H1 (cell line): ENCODE results near the gene SLC46A3. TPM values are rescaled to one million over a fixed set of nuclear protein-coding genes. Genes with fewer than 3 reads are reported as not detected.
"Not testable (repeated sequence)": the region's sequence is repeated elsewhere in the genome, so short reads cannot be mapped to it uniquely, and the experiment has no call there.

Experiments used
- CTCF ChIA-PET: fragments of 300-600 bp; sonication (Branson Sonifier 250); formaldehyde crosslinking; loops from one replicate; lab custom pipeline; 2021; ENCODE audit not compliant: partially characterized antibody; lab: Charles Lee
- POLR2A ChIA-PET: fragments of 300-600 bp; sonication (Branson Sonifier 250); formaldehyde crosslinking; loops from one replicate; lab custom pipeline; 2021; ENCODE audit warnings: inconsistent platforms; ENCODE audit not compliant: partially characterized antibody; lab: Charles Lee
- DNase-seq, 2 experiments: peaks; one replicate each; pipeline versions ENCODE4 v3.0.0 to v3.0.0-alpha.2; 2010 to 2022; ENCODE audit warnings: low spot score in 2 of 2, low read depth in 1 of 2, mixed read lengths in 1 of 2
- FAIRE-seq: peaks from 2 replicates; lab custom pipeline; 2011; peaks lifted over from hg19 to GRCh38; lab: Jason Lieb, UNC
- H2AFZ ChIP-seq: 2 replicates; pipeline ENCODE4 v1.8.1; 2012; ENCODE audit warnings: low read length, inconsistent platforms
- H2AK5ac ChIP-seq: 2 replicates; pipeline ENCODE4 v1.6.1; 2013; ENCODE audit warnings: low read depth, low read length
- H2BK120ac ChIP-seq: replicated peaks from 2 replicates; pipeline ENCODE3; 2013; ENCODE audit warnings: low read depth, low read length, inconsistent platforms
- H2BK12ac ChIP-seq: 2 replicates; pipeline ENCODE4 v1.6.1; 2013; ENCODE audit warnings: low read depth, low read length
- H2BK15ac ChIP-seq: 2 replicates; pipeline ENCODE4 v1.6.1; 2013; ENCODE audit warnings: low read length
- H2BK20ac ChIP-seq: 2 replicates; pipeline ENCODE4 v1.6.1; 2013; ENCODE audit warnings: low read length
- H2BK5ac ChIP-seq: 2 replicates; pipeline ENCODE4 v1.6.1; 2013; ENCODE audit warnings: low read depth, low read length
- H3K14ac ChIP-seq: 2 replicates; pipeline ENCODE4 v1.6.1; 2013; ENCODE audit warnings: inconsistent platforms; ENCODE audit not compliant: insufficient read length
- H3K18ac ChIP-seq: 2 replicates; pipeline ENCODE4 v1.6.1; 2013; ENCODE audit warnings: low read length; ENCODE audit errors: extremely low read depth
- H3K23ac ChIP-seq: 2 replicates; pipeline ENCODE4 v1.6.1; 2013; ENCODE audit warnings: inconsistent platforms; ENCODE audit not compliant: insufficient read length
- H3K23me2 ChIP-seq: 2 replicates; pipeline ENCODE4 v1.6.1; 2013; ENCODE audit warnings: low read depth, low read length
- H3K27ac ChIP-seq: 2 replicates; pipeline ENCODE4 v1.6.1; 2011; ENCODE audit warnings: low read depth, low read length, inconsistent platforms
- H3K27me3 ChIP-seq, 4 experiments: replicated peaks in 1 of 4; 1 replicate in 1 of 4; 2 replicates in 3 of 4; pipeline versions ENCODE4 v1.6.1 to v1.8.1; 2011 to 2013; ENCODE audit warnings: low read length in 3 of 4, mild to moderate bottlenecking in 3 of 4, inconsistent platforms in 2 of 4, mixed read lengths in 2 of 4, moderate library complexity in 1 of 4; ENCODE audit not compliant: control insufficient read depth in 3 of 4, insufficient read depth in 3 of 4; ENCODE audit errors: extremely low read depth in 1 of 4
- H3K36me3 ChIP-seq, 4 experiments: 2 replicates each; pipeline versions ENCODE4 v1.6.1 to v1.8.1; 2011 to 2013; ENCODE audit warnings: mild to moderate bottlenecking in 4 of 4, low read length in 3 of 4, moderate library complexity in 2 of 4, control low read depth in 1 of 4, inconsistent platforms in 1 of 4; ENCODE audit not compliant: insufficient read depth in 4 of 4, control insufficient read depth in 2 of 4
- H3K4ac ChIP-seq: replicated peaks from 2 replicates; pipeline ENCODE3; 2013; ENCODE audit warnings: low read length, low read depth, mixed read lengths, inconsistent platforms; ENCODE audit not compliant: insufficient read length
- H3K4me1 ChIP-seq, 4 experiments: replicated peaks in 1 of 4; 1 replicate in 1 of 4; 2 replicates in 3 of 4; pipeline versions ENCODE4 v1.6.1 to v1.8.1; 2011 to 2013; ENCODE audit warnings: low read length in 3 of 4, inconsistent platforms in 2 of 4, mixed read lengths in 1 of 4; ENCODE audit not compliant: insufficient read depth in 4 of 4, control insufficient read depth in 3 of 4
- H3K4me2 ChIP-seq, 2 experiments: 2 replicates each; pipeline versions ENCODE4 v1.6.1 to v1.8.1; 2011 to 2013; ENCODE audit warnings: low read depth in 2 of 2, low read length in 2 of 2, control low read depth in 1 of 2, inconsistent platforms in 1 of 2, mild to moderate bottlenecking in 1 of 2; ENCODE audit not compliant: insufficient read depth in 1 of 2
- H3K4me3 ChIP-seq, 4 experiments: fragments of 200-600, 300-600 bp in 1 of 4; sonication (generic), shearing (Covaris generic), sonication (Bioruptor Twin) in 1 of 4; 2 replicates each; pipeline versions ENCODE4 v1.5.1 to v1.8.1; 2011 to 2016; ENCODE audit warnings: low read length in 4 of 4, low read depth in 3 of 4, control low read depth in 2 of 4, inconsistent platforms in 2 of 4, mild to moderate bottlenecking in 2 of 4, mixed read lengths in 1 of 4, moderate library complexity in 1 of 4; ENCODE audit not compliant: insufficient read depth in 2 of 4; ENCODE audit errors: extremely low read depth in 1 of 4
- H3K56ac ChIP-seq: replicated peaks from 2 replicates; pipeline ENCODE3; 2013; ENCODE audit warnings: low read depth, mild to moderate bottlenecking, mixed read lengths, low read length, inconsistent platforms; ENCODE audit not compliant: insufficient read length
- H3K79me1 ChIP-seq: 2 replicates; pipeline ENCODE4 v1.6.1; 2013; ENCODE audit warnings: low read depth, low read length, control low read depth
- H3K79me2 ChIP-seq, 2 experiments: 2 replicates each; pipeline versions ENCODE4 v1.6.1 to v1.8.1; 2012 to 2013; ENCODE audit warnings: low read length in 2 of 2, mild to moderate bottlenecking in 2 of 2, inconsistent platforms in 1 of 2; ENCODE audit not compliant: insufficient read depth in 2 of 2, control insufficient read depth in 1 of 2
- H3K9ac ChIP-seq, 4 experiments: replicated peaks in 1 of 4; 1 replicate in 1 of 4; 2 replicates in 3 of 4; pipeline versions ENCODE4 v1.6.1 to v1.8.1; 2011 to 2013; ENCODE audit warnings: low read depth in 3 of 4, low read length in 3 of 4, control low read depth in 2 of 4, mild to moderate bottlenecking in 2 of 4, moderate library complexity in 2 of 4, inconsistent platforms in 1 of 4; ENCODE audit errors: extremely low read depth in 1 of 4
- H3K9me3 ChIP-seq, 2 experiments: 2 replicates each; pipeline versions ENCODE4 v1.6.1 to v1.8.1; 2012 to 2013; ENCODE audit warnings: mild to moderate bottlenecking in 2 of 2, moderate library complexity in 2 of 2, control low read depth in 1 of 2, inconsistent platforms in 1 of 2, low read depth in 1 of 2, low read length in 1 of 2, mixed read lengths in 1 of 2; ENCODE audit not compliant: insufficient read depth in 2 of 2
- H4K20me1 ChIP-seq, 2 experiments: replicated peaks in 1 of 2; 2 replicates each; pipeline versions ENCODE3 to v1.8.1; 2011 to 2013; ENCODE audit warnings: inconsistent platforms in 2 of 2, low read length in 2 of 2, mild to moderate bottlenecking in 1 of 2; ENCODE audit not compliant: insufficient read depth in 2 of 2, control insufficient read depth in 1 of 2
- H4K5ac ChIP-seq: 2 replicates; pipeline ENCODE4 v1.6.1; 2013; ENCODE audit warnings: low read length, low read depth, mixed read lengths, inconsistent platforms; ENCODE audit not compliant: insufficient read length
- H4K8ac ChIP-seq: 2 replicates; pipeline ENCODE4 v1.8.0; 2013; ENCODE audit warnings: mild to moderate bottlenecking, moderate library complexity, low read length, inconsistent platforms; ENCODE audit not compliant: insufficient read depth; ENCODE audit errors: extremely low read depth
- H4K91ac ChIP-seq: replicated peaks from 2 replicates; pipeline ENCODE3; 2013; ENCODE audit warnings: low read length, mixed read lengths, inconsistent platforms; ENCODE audit not compliant: insufficient read length
- ASH2L ChIP-seq: fragments of 200-600, 300-600 bp; sonication (generic); IDR thresholded peaks from one replicate; pipeline ENCODE4 v1.7.1; 2017; ENCODE audit warnings: low read length
- POLR2A ChIP-seq, 2 experiments: IDR thresholded peaks; 1 replicate in 1 of 2; 2 replicates in 1 of 2; pipeline ENCODE4 v1.6.1; 2011; ENCODE audit warnings: low read depth in 2 of 2, low read length in 2 of 2, mild to moderate bottlenecking in 2 of 2; ENCODE audit errors: control extremely low read depth in 1 of 2
- RBBP5 ChIP-seq: IDR thresholded peaks from 2 replicates; pipeline ENCODE4 v1.7.1; 2012; ENCODE audit warnings: low read depth, mild to moderate bottlenecking, inconsistent platforms, low read length, moderate library complexity, borderline replicate concordance
- TAF1 ChIP-seq: IDR thresholded peaks from 2 replicates; pipeline ENCODE4 v1.6.1; 2011; ENCODE audit warnings: mild to moderate bottlenecking, low read depth, low read length
- TEAD4 ChIP-seq: IDR thresholded peaks from 2 replicates; pipeline ENCODE4 v1.6.1; 2012; ENCODE audit warnings: low read depth, low read length, inconsistent platforms, mixed read lengths
- YY1 ChIP-seq: IDR thresholded peaks from 2 replicates; pipeline ENCODE4 v1.6.1; 2011; ENCODE audit warnings: low read depth, mild to moderate bottlenecking, low read length
- WGBS, 2 experiments: shearing (Covaris generic) in 1 of 2; methylation state at CpG; one replicate each; pipeline versions ENCODE4 v1.1.6 to v1.1.7; 2013 to 2015; ENCODE audit warnings: low lambda C conversion rate in 2 of 2, mixed read lengths in 2 of 2, inconsistent platforms in 1 of 2, low coverage in 1 of 2, missing lambda C conversion rate in 1 of 2; ENCODE audit not compliant: insufficient replicate concordance in 2 of 2, insufficient coverage in 1 of 2, insufficient read length in 1 of 2; ENCODE audit errors: extremely low coverage in 1 of 2, missing lambda C conversion rate in 1 of 2; 5-methylcytosine and 5-hydroxymethylcytosine counted together
- polyA plus RNA-seq, 7 experiments: library from polyadenylated mRNA; depleted of rRNA in 3 of 7; stranded (reverse) in 5 of 7; unstranded in 2 of 7; fragments of >200 nt in 5 of 7; fragments of 200-250 nt in 2 of 7; gene quantifications; 1 replicate in 5 of 7; 2 replicates in 1 of 7; 4 replicates in 1 of 7; pipeline versions ENCODE4 v1.2.1 to v1.2.3, GENCODE V29; 2011 to 2013; ENCODE audit warnings: missing spikeins in 2 of 7, mixed read lengths in 2 of 7
- total RNA-seq: library from RNA; stranded (reverse); fragmentation: NEBNext Ultra II Directional; extraction: Animal tissue kit (Norgen Biotek cat#: 25700); gene quantifications from 2 replicates; pipeline ENCODE4 v1.2.1, GENCODE V29; 2021

Gene SLC46A3
- total and polyA plus RNA-seq, 2 of the 8 experiments (the other 6 are each of a cell fraction or from before 2014, with no cell fraction given) = 0.39 to 0.67 TPM

DNA sequence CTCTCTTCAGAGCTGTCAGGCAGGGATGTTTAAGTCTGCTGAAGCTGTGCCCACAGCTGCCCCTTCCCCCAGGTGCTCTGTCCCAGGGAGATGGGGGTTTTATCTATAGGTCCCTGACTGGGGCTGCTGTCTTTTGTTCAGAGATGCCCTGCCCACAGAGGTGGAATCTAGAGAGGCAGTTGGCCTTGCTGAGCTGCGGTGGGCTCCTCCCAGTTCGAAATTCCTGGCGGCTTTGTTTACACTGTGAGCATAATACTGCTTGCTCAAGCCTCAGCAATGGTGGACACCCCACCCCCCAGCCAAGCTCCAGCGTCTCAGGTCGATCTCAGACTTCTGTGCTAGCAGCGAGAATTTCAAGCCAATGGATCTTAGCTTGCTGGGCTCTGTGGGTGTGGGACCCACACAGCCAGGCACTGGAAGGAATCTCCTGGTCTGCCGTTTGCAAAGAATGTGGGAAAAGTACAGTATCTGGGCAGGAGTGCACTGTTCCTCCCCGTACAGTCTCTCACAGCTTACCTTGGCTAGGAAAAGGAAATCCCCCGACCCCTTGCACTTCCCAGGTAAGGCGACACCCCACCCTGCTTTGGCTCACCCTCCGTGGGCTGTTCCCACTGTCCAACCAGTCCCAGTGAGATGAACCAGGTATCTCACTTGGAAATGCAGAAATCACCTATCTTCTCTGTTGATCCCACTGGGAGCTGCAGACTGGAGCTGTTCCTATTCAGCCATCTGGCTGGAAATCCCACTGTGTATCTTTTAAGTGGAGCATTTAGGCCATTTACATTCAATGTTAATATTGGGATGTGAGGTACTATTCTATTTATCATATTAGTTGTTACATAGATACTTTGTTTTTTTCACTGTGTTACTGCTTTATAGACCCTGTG, 24.9 kb downstream of the SLC46A3 start:
- TF ChIP-seq YY1 (peak; percentile 79), POLR2A (IDR thresholded peaks at IDR 0.05; ENCODE audit: control extremely low read depth in 1 of 2, low read depth in 2 of 2, low read length in 2 of 2) (peak in 1 of 2 experiments; percentile 75; a peak in 2 of 3 replicates), ASH2L (peak; percentile 87), TAF1 (peak; percentile 53; the same call in 1 of the 2 replicates), RBBP5 (peak; percentile 87), TEAD4 (peak; percentile 66; the same call in 1 of the 2 replicates)
- Histone ChIP-seq H2BK20ac (peak overlapping the region; percentile 51; the same call in 1 of the 2 replicates), H2BK12ac (peak overlapping the region; percentile 52; the same call in 1 of the 2 replicates), H4K5ac (peak overlapping the region; percentile 72), H2AFZ (peak overlapping the region; percentile 94), H3K27ac (peak overlapping the region; percentile 60; the same call in 1 of the 2 replicates), H3K18ac (peak overlapping the region; percentile 26; the same call in 1 of the 2 replicates), H3K4me2 (peak overlapping the region; percentile 64 to 73), H4K8ac (peak overlapping the region; percentile 51), H3K4me3 (peak overlapping the region in 3 of 4 experiments; percentile 19 to 39 (median 28); a peak in 4 of 8 replicates), H3K9ac (peak overlapping the region in 3 of 4 experiments; percentile 45 to 54 (median 54); a peak in 3 of 7 replicates), H3K14ac (peak overlapping the region; percentile 5), H2BK120ac (peak overlapping the region; percentile 33), H4K91ac (peak overlapping the region; percentile 54)
- not testable (repeated sequence) for H3K4ac ChIP-seq, H2BK5ac ChIP-seq, H2AK5ac ChIP-seq, FAIRE-seq, H3K79me2 ChIP-seq, H3K36me3 ChIP-seq, H3K79me1 ChIP-seq, H4K20me1 ChIP-seq, H2BK15ac ChIP-seq, H3K4me1 ChIP-seq, H3K9me3 ChIP-seq, H3K27me3 ChIP-seq, H3K56ac ChIP-seq, H3K23me2 ChIP-seq, H3K23ac ChIP-seq
- peak; percentile 41 to 55 for DNase-seq
- 69% methylated on average over 11 of the region's 11 CpGs; no CpG with 5 or more reads in 1 of the 2 experiments for WGBS, 2 experiments
- POLR2A ChIA-PET = interaction anchor here (0.9 to 1.9 kb wide), 2 partner anchors 9 to 10 kb away, joined by 3 to 8 read pairs; no protein-coding TSS in a partner anchor
- CTCF ChIA-PET = interaction anchor here (0.6 to 2.7 kb wide), 5 partner anchors 9 to 101 kb away, joined by 3 to 9 read pairs (median 4); no protein-coding TSS in a partner anchor
